ENCODE measurements around the gene OGFOD3.
"Not testable (repeated sequence)": the region's sequence is repeated elsewhere in the genome, so short reads cannot be mapped to it uniquely, and the experiment has no call there.

The OGFOD3 gene

DNA sequence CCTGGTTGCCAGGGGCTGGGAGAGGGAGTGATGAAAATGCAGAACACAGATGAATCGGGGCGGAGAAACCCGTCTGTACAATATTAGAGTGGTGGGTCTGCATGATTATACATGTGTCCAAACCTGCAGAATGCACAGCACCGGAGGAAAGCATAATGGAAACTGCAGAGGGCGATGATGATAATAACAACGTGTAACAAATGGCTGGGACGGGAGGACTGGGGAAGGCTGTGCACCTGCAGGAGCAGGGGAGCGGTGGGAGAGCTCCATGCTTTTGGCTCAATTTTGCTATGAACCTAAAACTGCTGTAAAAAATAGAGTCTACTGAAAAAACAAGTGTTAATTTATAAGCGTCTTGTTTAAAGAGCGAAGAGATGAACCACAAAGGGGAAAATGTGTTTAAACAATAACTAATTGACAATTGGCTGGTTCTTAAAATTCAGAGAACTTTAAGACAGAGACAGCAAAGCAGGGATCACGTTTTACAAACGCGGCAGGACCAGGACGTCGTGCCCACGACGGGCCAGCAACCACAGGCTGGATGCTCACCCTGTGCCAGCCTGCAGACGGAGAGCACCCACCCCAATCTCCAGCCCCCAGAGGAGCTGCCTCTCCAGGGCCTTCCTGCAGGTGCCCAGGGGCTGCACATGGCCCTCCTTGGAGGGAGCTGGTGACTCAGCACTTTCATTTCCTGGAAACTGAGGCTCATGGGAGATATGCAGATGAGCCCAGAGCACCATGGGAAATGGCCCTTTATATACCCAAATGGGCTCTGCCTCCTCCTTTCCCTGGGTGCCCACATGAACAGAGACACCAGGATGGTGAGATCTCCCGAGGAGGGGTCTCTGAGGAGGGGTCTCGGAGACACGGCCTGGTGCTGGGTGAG, 59.7 kb downstream of the OGFOD3 start, which contains the start of gene TEX19:
Gene TEX19 (plus strand): TSS at position 783 of the 886 bp plus-strand sequence. CDS start 2,904 bp downstream, outside the sequence.
- no peak for DNase-seq (ENCODE audit: extremely low read depth in 1 of 2, low read depth in 1 of 2)

DNA sequence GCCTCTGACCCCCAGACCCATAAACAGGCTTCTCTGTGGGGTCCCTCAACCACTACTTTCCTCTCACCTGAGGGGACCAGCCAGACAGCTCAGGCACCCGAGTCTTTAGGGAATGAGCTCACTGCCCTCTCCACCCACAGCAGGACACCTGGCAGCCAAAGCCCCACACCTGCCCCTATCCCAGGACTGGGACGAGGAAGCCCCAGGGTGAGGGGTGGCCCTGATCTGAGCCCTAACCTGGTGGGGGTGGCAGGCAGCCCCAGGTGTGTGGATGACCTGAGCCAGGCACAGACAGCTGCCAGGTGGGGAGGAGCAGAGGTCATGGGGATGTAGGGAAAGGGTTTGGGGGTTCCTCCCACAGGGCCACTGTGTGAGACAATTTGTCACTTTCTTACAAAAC, 61.0 kb downstream of the OGFOD3 start:
- DNase-seq (ENCODE audit: extremely low read depth in 1 of 2, low read depth in 1 of 2): no peak

GRCh38 chr17:82356845-82357355, 61.5 kb downstream of the OGFOD3 start:
- DNase-seq (ENCODE audit: extremely low read depth in 1 of 2, low read depth in 1 of 2): no peak

DNA sequence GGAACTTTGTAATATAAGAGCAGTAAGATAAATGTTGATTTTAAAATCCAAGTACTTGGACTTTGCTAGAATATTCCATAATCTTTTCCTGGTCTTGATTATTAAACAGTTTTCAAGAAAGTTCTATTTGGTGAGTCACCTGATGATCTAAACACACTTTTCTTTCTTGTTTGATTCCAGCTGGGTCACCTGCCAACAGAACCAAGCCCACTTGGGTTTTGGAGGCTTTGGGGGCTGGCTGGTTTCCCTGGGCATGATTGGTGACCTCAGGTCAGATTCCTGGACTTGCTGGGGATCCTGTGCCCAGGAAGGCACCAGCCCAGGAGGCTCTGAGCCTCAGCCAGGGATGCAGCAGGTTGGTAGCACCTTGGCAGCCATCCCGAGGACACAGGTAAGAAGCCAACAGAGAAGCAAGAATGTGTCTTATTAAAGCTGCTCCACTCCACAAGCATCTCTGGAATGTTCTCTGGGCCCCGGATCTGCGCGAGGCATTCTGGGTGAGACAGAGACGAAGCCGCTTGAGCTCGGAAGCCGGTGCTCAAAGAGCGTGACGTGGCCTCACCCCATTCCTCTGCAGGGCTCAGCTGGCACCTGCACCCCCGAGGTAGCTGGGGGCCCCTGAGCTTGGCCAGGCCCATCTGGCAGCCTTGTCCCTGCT, 62.5 kb downstream of the OGFOD3 start:
- no peak for DNase-seq (ENCODE audit: extremely low read depth in 1 of 2, low read depth in 1 of 2)

DNA sequence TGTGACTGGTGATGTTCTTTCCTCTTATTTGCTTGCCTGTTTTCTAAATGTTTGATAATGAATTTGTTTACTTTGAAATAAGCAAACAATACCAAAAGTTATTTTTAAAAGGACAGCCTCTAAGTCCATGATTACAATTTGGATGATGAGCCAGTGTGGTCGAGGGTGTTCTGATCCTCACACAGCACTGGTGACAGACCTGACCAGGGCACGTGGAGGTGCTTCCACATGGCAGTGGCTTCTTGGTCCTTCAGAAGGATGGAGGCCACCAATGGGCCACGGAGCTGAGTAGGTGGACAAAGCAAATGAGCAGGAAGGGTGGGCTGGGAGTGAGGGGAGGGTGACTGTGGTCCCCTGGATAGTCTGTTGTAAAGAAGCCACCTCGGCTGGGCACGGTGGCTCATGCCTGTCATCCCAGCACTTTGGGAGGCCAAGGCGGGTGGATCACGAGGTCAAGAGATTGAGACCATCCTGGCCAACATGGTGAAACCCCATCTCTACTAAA, 63.5 kb downstream of the OGFOD3 start:
- DNase-seq (ENCODE audit: extremely low read depth in 1 of 2, low read depth in 1 of 2): no peak

DNA sequence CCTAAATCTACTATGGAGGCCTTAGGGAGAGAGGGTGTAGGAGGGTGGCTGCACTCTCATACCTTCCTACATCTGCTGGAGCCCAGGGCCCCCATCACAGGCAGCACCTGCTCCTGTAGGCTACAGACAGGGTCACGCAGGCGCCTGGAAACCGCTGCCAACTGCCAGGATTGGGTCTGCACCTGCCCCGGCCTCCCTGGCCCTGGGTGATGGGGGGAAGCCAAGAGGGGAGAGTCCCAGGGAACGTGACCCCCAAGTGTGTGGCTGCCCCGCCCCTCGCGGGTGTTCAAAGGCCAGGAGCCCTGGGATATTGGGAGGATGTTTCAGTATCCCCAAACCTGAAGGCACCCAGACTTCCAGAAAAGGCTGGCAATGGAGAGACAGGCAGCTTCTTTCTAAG, 64.9 kb downstream of the OGFOD3 start:
- DNase-seq (ENCODE audit: extremely low read depth in 1 of 2, low read depth in 1 of 2): no peak

GRCh38 chr17:82351713-82352488, 66.5 kb downstream of the OGFOD3 start:
- peak; percentile 60 to 68 for DNase-seq (ENCODE audit: extremely low read depth in 1 of 2, low read depth in 1 of 2)

- no peak for DNase-seq (ENCODE audit: extremely low read depth in 1 of 2, low read depth in 1 of 2)
These were observed 67.1 kb downstream of the OGFOD3 start for GRCh38 chr17:82351254-82351712.

DNA sequence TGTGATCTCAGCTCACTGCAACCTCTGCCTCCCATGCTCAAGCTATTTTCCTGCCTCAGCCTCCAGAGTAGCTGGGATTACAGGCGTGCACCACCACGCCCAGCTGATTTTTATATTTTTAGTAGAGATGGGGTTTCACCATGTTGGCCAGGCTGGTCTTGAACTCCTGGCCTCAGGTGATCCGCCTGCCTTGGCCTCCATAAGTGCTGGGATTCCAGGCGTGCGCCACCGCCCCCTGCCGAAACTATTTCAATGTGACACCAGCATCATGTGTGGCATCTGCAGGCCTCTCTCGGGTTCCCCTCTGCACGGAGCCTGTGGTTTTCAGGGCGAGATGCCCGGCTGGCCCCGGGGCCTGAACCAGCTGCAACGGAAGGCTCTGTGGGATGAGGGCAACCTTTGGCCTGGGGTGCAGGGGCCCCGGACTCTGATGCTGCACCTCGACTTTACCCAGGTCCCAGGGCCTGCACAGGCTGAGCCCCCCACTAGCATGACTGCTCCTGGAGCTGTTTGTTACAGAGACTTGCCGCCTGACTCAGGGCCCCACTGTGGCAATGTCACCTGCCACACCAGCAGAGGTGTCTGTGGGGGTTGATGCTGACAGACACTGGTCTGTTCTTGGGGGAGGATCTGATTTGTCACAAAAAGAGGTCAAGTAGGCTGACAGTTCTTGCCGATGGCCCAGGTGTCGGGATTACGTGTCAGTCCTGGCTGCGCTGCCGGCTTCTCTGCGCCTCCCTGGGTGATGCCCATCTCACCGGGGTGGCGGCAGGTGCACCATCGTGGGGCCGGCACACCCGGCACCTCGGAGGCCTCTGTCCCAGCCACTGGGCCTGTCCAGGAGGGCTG, 68.0 kb downstream of the OGFOD3 start:
- no peak for DNase-seq (ENCODE audit: extremely low read depth in 1 of 2, low read depth in 1 of 2)

GRCh38 chr17:82349287-82349701, 69.1 kb downstream of the OGFOD3 start:
- no peak for DNase-seq (ENCODE audit: extremely low read depth in 1 of 2, low read depth in 1 of 2)

- DNase-seq (ENCODE audit: extremely low read depth in 1 of 2, low read depth in 1 of 2): no peak
These were observed 69.5 kb downstream of the OGFOD3 start for GRCh38 chr17:82348866-82349265.

DNA sequence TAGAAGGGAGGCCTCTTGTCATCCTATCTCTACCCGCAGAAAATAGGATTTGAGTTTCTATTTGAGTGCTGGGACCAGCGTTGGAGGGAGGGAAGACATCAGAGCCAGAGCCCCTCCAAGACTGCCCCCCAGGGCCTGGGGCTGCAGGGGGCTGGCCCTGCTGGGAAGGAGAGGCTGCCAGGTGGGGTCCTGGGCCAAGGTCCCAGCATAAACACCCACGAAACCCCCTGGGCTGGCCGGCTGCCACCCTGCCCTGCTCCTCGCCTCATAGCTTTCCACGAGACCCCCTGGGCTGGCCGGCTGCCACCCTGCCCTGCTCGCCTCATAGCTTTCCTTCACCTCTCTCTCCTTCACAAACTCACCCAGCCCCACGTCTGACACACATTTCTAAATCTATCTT, 70.0 kb downstream of the OGFOD3 start:
- no peak for DNase-seq (ENCODE audit: extremely low read depth in 1 of 2, low read depth in 1 of 2)

DNA sequence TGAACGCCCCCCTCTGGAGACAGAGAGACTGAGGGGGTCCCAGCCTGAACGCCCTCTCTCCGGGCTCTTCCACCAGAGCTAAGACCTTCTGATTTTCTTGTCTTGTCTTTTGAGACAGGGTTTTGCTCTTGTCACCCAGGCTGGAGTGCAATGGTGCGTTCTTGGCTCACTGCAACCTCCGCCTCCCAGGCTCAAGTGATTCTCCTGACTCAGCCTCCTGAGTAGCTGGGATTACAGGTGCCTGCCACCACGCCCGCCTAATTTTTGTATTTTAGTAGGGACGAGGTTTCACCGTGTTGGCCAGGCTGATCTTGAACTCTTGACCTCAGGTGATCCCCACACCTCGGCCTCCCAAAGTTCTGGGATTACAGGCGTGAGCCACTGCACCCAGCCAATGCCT, 70.4 kb downstream of the OGFOD3 start:
- DNase-seq (ENCODE audit: extremely low read depth in 1 of 2, low read depth in 1 of 2): not testable (repeated sequence)

- DNase-seq (ENCODE audit: extremely low read depth in 1 of 2, low read depth in 1 of 2): no peak
These were observed 71.8 kb downstream of the OGFOD3 start for GRCh38 chr17:82346342-82347300.

DNA sequence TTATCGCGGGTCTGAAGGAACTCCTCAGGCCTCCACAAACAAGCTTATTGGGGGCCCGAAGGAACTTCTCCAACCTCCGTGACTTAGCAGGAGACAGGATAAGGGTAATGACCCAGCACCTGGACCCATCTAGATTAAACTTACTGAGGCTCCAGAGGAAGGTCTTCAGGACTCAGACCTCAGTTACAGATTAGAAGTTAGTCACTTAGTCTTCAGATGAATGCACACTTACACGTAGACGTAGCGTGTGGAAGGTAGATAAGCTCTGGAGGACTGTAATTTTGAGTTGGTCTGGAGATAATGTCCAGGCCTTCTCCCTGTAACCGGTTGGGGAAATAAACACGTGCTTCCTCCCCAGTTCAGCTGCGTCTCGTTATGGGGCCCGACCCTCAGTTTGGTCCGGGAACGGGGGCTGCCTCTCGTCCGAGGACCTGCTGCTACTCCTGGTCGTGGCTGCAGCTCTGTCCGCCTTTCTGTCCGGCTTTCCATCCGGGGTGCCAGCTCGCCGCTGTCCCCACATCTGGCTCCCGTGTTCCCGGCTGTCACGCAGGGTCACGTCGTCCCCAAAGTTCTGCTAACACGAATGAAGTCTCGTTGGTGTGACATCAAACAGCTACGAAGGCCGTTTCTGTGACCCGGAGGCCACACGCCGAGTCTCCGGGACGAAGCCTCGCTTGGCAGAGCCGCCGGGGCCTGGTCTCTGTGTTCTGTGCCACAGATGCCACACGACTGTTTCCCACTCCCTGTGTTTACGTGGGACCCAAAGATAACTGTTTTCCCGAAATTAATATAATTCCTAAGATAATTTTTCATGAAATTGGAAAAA, 73.0 kb downstream of the OGFOD3 start:
- no peak for DNase-seq (ENCODE audit: extremely low read depth in 1 of 2, low read depth in 1 of 2)

- no peak for DNase-seq (ENCODE audit: extremely low read depth in 1 of 2, low read depth in 1 of 2)
These were observed 74.0 kb downstream of the OGFOD3 start for GRCh38 chr17:82344175-82344907.

- DNase-seq (ENCODE audit: extremely low read depth in 1 of 2, low read depth in 1 of 2): no peak
These were observed 74.8 kb downstream of the OGFOD3 start for GRCh38 chr17:82343560-82343959.

All from activated CD8-positive, alpha-beta memory T cell treated with anti-CD3 and anti-CD28 coated beads for 1 hour (primary cell).